Smooth muscle cell of the brain vasculature (primary cell): ENCODE data around the gene KCNN3.
A peak's percentile ranks its signal among the peaks of the same experiment; 100 is the strongest.
"Not testable (repeated sequence)": the region's sequence is repeated elsewhere in the genome, so short reads cannot be mapped to it uniquely, and the experiment has no call there.

Experiments
- DNase-seq: peaks from one replicate; pipeline ENCODE4 v3.0.0-alpha.2; 2012; ENCODE audit warnings: low read depth, low spot score

KCNN3 gene

GRCh38 chr1:154870115-154870571 is at the start of gene KCNN3:
KCNN3 (minus strand) TSS chr1:154870281; CDS start chr1:154869964, 317 bp downstream.
- DNase-seq: peak; percentile 62

- DNase-seq: no peak
These were observed 43.2 kb upstream of the KCNN3 start for GRCh38 chr1:154913273-154913672.

- no peak for DNase-seq
These were observed 42.7 kb upstream of the KCNN3 start for GRCh38 chr1:154912755-154913154.

- no peak for DNase-seq
These were observed 41.8 kb upstream of the KCNN3 start for GRCh38 chr1:154911691-154912550.

GRCh38 chr1:154910851-154911250 is 40.8 kb upstream of the KCNN3 start:
- no peak for DNase-seq

DNA sequence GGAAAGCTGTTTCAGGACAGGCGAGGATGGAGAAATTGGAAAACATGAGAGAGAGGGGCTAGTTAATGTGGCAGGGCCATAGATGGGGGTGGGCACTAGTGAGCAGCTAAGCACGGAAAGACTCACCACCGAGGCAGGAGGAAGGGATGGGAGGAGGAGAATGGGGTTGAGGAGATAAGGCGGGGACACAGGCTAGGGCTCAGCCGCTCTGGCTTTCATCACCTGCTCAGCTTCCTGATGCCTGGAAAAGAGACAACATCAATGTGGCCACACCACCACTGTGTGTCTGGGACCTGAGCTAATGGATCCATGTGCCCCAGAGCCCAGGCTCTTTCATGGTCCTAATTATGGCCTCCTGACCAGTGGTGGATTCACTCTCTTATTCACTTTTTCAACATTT is 38.9 kb upstream of the KCNN3 start:
- DNase-seq: no peak

GRCh38 chr1:154908129-154908528 is 38.0 kb upstream of the KCNN3 start:
- DNase-seq: not testable (repeated sequence)

DNA sequence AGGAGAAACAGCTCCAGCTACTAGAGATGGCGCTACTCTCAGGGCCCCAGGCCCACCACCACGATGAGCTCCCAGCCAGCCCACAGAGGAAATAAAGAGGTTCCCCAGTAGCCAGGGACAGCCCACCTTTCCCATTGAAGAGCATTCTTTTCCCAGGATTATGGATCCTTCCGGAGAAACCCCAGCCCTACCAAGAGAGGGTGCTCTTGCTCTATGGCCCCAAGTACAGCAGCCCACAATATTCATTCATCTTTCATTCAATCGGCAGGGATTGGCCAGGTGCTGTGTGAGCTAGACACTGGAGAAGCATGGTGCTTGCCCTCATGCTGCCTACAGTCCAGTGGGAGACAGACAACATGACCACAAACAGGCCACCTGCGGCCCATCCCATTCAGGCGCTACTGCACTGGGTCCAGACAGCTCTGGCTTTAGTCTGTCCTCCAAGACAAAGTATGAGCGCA is 36.6 kb upstream of the KCNN3 start:
- DNase-seq: no peak

- DNase-seq: no peak
These were observed 33.0 kb upstream of the KCNN3 start for GRCh38 chr1:154902938-154903566.

GRCh38 chr1:154901591-154901990 is 31.5 kb upstream of the KCNN3 start:
- no peak for DNase-seq

- DNase-seq: no peak
These were observed 29.0 kb upstream of the KCNN3 start for GRCh38 chr1:154899041-154899440.

DNA sequence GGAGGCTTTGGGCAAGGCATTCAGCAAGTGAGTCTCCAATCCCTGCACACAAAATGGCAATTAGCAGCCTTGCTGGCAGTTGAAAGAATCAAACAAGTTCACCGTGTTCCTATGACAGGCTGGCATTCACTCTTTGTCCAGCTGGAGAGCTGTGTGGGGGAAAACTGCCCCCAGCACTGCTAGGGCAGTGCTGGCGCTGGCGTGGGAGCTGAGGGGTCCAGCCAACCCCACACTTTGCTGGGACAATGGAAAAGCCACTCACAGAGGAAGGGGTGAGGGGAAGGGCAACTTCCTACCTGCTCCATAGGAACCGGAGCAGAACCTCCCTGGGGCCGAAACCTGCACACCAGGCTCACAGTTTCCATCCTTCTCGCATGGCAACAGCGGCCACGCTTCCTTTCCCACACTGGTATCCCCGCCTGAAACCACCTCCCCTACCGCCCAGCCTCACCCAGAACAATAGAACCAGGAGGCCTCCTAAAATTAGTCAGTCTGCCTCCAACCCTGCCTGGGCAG is 26.7 kb upstream of the KCNN3 start:
- DNase-seq: no peak

DNA sequence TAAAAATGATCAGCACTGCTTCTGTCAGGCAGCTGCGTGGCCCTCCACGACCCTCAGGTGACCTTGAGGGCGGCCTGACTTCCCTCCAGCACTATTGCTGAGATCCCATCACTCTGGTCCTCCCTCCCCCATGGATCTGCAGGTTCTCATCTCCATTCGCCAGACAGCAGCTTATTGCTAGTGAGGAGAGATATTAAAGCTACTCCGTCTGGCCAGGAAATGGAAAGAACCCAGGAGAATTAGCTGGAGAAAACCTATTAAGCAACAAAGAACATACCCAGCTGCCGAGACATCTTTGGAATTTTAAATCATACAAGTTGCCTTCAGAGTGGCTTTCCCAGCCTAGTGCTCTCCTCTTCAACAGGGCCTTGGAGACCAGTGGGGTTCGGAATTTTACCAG is 25.7 kb upstream of the KCNN3 start:
- no peak for DNase-seq

GRCh38 chr1:154891452-154891851 is 21.4 kb upstream of the KCNN3 start:
- no peak for DNase-seq

DNA sequence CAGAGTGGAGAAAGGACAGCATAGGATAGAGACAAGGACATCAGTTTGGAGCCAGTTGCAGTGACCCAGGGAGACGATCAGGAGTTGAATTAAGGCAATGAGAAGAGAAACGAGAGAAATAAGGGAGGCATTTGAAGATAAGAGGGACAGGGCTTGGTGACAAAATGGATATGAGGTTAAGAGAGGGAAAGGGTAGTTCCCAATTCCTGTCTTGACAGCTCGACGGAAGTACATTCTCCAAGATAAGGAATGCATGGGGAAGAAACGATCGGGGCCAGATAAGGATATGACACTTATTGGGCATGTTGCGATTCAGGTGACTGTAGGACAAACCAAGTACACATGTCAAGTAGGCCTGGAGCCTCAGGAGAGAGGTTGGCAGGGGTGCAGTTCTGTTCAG is 18.7 kb upstream of the KCNN3 start:
- DNase-seq: no peak

DNA sequence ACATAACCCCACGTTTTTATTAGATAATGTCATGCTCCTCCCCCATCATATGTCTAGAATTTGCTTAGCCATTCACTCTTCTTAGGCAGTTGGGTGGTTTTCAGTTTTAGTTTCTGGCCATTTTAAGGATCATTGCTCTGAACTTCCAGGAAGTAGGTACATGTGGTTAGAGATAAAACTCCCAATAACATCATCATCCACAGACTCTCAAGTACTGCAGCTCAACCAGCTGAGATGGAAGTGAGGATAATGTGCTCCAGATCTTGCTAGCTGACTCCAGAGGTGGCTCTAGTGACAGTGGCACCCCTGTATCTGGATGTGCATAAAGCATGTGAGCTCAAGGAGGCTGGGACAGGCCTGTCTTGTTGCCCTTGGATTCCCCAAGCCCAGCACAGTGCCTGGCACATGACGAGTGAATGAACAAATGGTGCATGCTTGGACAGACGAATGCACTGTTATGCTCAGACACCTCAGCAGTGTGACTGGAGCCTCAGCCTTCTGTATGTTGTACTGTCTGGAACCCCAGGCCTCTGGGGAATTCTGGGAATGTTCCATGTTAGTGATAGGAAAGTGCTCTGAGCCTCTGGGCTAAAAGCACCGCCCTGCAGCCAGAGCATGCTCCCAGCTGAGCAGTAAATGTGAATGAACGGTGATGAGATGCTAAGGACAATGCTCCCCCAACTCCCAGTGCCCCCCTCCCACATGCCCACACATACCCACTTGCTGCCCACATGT is 16.4 kb upstream of the KCNN3 start:
- DNase-seq: no peak

DNA sequence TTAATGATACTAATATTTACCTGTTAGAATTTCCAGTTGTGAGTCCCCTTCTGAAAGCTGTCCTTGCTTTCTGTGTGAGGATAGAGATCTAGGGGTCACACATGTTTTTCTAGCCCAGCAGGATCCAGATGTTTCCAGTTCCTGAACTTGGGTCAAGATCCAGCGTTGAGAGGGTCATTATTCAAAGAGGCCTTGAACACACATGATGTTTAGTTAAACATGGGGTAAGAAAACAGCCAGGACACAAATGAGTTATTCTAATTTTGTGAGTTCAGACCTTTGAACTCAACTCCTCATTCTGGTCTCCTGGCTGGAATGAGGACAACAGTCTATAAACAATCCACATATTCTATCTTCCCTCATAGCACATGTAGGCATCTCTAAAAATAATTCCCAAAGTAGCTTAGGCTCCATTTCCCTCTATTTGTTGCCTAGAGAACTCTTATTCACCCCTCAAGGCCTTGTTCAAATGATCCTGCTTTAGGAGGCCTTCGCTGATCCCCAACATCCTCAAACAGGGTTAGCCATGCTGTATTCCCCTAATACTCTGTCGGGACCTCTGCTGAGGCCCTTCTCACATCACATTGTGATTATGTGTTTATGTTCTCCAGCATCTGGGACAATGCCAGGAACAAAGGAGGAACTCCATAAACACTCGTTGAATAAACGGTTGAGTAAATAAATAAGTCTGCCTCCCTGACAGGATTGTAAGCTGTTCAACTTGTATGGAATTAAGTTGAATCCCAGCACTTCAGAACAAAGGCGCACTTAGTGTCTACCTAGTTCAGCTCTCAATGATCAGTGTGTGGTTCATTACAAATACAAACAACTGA is 15.0 kb upstream of the KCNN3 start:
- DNase-seq: no peak

DNA sequence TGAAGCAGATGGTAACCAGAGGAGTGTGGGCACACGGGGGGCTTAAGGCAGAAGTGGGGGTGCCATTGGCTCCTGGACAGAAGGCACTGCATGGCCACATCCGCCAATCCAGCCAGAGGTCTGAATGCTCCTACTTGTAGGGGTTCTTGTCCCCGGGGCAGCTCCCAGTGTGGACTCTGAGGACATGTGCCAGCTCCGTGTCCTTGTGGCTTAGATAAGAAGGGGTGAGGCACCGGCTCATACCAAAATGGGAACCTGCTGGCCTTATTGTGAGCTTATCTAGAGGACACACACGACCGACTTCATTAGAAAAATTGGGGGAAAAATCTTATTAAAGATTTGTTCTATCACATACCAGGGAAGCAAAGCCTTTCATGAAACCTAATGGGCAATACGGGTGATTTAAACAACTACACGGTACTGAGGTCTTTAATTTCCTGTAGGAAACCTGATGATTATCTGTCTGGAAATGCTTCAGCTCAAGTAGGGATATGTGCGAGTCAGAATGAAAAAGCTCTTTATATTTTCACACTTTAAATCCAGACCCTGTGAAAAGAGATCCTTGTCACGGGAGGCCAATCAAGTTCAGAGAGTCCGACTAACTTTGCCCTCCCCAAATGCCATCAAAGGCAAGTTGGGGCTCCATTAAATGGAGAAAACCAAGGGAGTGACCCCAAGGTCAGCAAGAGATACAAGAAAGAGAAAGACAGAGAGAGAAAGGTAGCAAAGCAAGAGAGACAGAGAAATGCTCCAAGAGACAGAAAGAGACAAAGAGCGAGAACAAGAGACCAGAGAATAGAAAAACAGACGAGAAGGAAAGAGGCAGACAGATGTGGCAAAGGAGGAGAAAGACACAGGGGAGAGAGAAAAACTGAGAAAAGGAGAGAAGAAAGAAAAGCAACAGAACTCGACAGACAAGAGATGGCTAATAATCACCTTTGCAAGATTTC is 14.1 kb upstream of the KCNN3 start:
- no peak for DNase-seq

DNA sequence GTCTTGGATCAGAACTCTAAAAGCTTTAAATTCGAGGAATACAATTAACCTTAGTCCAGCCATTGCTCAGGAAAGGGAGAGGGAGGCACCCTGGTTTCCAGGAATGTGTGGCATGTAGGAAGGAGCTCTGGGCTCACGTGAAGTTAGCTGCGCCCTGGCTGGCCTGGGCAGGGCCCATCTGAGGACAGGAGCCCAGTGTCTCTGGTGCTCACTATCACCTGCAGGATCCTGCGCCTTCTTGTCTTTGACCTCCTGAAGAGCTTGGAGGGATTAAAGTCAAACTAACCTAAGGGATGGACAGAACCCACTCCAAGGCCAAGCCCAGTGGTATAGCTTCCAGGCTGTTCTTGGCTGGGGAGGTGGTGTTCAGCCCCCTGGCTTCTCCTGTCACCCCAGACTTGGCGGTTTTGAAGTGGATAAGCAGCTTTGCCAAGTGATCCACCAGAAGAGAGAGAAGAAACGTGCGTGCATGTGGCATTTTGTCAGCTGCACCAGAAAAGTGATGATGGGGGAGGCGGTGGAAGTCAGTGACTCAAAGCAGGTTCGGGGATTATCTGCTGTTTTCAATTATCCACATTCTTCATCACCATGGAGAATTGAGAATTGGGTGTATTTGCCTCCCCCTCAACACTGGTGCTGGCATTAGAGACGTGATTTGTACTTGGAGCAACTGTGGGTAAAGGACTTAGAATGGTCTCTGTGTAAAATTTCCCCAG is 11.9 kb upstream of the KCNN3 start:
- DNase-seq: no peak
